Measurements from ENCODE around the gene SH3RF3.

DNA sequence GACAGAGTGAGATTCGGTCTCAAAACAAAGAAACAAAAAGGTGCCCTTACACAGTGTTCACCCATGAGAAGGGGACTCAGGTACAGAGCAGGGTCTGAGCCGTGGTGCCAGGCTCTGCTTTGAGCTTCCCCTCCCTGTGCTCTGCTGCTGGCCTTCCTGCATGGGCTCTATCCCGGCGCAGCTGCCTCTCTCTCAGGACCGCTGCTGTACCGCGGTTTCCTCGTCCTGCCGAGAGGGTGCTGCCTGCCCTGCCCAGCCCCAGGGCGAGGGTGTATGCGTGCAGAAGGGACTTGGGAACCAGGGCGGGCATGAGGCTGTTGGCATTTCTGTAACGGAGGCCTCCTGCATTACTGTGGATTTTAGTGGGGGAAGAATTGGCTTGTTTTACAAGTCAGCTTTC, 30.1 kb downstream of the SH3RF3 start:
- TF ChIP-seq EP300 (IDR thresholded peaks at IDR 0.05; ENCODE audit: borderline replicate concordance in 1 of 2, control insufficient read depth in 1 of 2, low read depth in 2 of 2, low read length in 2 of 2) (no peak), JUND (IDR thresholded peaks at IDR 0.05; ENCODE audit: low read depth, low read length) (no peak), RFX5 (IDR thresholded peaks at IDR 0.05; ENCODE audit: low read depth, low read length) (no peak), CTCF (IDR thresholded peaks at IDR 0.05 in 2 of 3, conservative IDR thresholded peaks at IDR 0.05 in 1 of 3; ENCODE audit: control insufficient read depth in 2 of 3, extremely low read depth in 1 of 3, insufficient read depth in 1 of 3, low read depth in 3 of 3, low read length in 3 of 3) (no peak), POLR2A (IDR thresholded peaks at IDR 0.05; ENCODE audit: low read depth, low read length) (no peak)
- TF ChIP-seq, protein P1, sequence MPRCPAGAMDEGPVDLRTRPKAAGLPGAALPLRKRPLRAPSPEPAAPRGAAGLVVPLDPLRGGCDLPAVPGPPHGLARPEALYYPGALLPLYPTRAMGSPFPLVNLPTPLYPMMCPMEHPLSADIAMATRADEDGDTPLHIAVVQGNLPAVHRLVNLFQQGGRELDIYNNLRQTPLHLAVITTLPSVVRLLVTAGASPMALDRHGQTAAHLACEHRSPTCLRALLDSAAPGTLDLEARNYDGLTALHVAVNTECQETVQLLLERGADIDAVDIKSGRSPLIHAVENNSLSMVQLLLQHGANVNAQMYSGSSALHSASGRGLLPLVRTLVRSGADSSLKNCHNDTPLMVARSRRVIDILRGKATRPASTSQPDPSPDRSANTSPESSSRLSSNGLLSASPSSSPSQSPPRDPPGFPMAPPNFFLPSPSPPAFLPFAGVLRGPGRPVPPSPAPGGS (IDR thresholded peaks at IDR 0.05; ENCODE audit: borderline replicate concordance, insufficient read depth, low read depth, low read length, poor library complexity, severe bottlenecking): no peak

Measured in GM12878 (cell line).